ENCODE data around the gene SAMD14.
A peak's percentile ranks its signal among the peaks of the same experiment; 100 is the strongest.

SAMD14 gene

GRCh38 chr17:50135316-50136095, 5.5 kb upstream of the SAMD14 start:
- H3K27me3 Mint-ChIP-seq (ENCODE audit: low read depth) = peaks cover 10% of the 10 kb centered on the region
- H3K4me1 Mint-ChIP-seq (ENCODE audit: low read depth) = peaks cover 50% of the 10 kb centered on the region
- H3K36me3 Mint-ChIP-seq (ENCODE audit: low read depth) = peaks cover 62% of the 10 kb centered on the region
- no peaks in the 10 kb centered on the region for H3K9me3 Mint-ChIP-seq
- H3K27ac Mint-ChIP-seq = no peak overlapping the region
- H3K4me3 Mint-ChIP-seq = no peak overlapping the region

GRCh38 chr17:50134206-50135110, 4.5 kb upstream of the SAMD14 start:
- H3K4me3 Mint-ChIP-seq = no peak overlapping the region
- H3K27me3 Mint-ChIP-seq (ENCODE audit: low read depth) = peaks cover 10% of the 10 kb centered on the region
- H3K27ac Mint-ChIP-seq = no peak overlapping the region
- peaks cover 53% of the 10 kb centered on the region for H3K36me3 Mint-ChIP-seq (ENCODE audit: low read depth)
- peaks cover 42% of the 10 kb centered on the region for H3K4me1 Mint-ChIP-seq (ENCODE audit: low read depth)
- H3K9me3 Mint-ChIP-seq = no peaks in the 10 kb centered on the region

DNA sequence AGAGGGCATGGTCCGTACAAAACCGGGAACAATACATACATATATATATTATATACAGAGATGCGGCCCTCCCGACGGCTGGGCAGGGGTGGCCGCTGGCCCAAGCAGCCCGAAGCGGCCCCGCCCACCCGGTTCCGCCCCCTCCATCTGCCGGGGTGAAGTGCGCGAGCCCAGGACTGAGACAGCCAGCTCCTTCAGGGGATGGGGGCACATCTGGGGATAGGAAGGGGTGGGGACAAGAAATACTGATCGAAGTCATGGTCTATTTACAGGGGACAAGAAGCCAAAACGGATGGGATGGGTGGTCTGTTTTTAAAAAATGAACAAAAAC, 3.8 kb upstream of the SAMD14 start:
- H3K27me3 Mint-ChIP-seq (ENCODE audit: low read depth) = peaks cover 13% of the 10 kb centered on the region
- no peak overlapping the region for H3K27ac Mint-ChIP-seq
- peaks cover 43% of the 10 kb centered on the region for H3K4me1 Mint-ChIP-seq (ENCODE audit: low read depth)
- no peaks in the 10 kb centered on the region for H3K9me3 Mint-ChIP-seq
- peaks cover 46% of the 10 kb centered on the region for H3K36me3 Mint-ChIP-seq (ENCODE audit: low read depth)
- no peak overlapping the region for H3K4me3 Mint-ChIP-seq

GRCh38 chr17:50133028-50133768, 3.2 kb upstream of the SAMD14 start:
- Mint-ChIP-seq H3K27ac (no peak overlapping the region), H3K9me3 (no peaks in the 10 kb centered on the region), H3K4me3 (no peak overlapping the region), H3K27me3 (ENCODE audit: low read depth) (peaks cover 19% of the 10 kb centered on the region), H3K36me3 (ENCODE audit: low read depth) (peaks cover 45% of the 10 kb centered on the region), H3K4me1 (ENCODE audit: low read depth) (peaks cover 44% of the 10 kb centered on the region)

DNA sequence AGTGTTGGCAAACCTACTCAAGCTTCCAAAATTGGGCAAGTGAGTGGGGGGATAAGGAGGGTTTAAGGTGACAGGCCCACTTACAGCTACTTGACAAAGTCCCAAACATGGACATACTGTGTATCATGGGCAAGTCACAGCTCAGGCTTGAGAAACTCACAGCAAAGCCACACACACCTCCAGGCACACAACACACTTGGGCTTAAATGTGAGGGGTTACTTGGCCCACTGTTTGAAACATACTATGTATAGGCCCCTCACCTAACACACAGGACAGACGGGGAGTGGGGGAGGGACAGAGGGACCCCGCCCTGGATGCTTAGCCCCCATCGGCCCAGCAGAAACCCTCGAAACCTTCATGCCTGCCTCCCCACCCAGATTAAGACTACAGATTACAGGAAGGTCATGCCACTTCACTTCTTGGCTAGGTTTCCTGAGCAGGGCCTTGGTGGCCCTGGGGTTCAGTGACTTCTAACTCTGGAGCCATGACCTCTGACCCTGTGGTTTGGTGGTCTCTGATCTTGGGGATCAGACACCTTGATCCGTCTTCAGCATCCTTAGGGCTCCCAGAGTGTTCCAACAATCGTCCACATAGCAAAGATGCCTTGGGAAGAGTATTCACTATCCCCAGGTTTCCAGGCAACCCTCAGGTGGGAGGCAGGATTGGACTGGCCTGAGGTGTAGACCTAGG, 2.3 kb upstream of the SAMD14 start:
- Mint-ChIP-seq H3K4me3 (no peak overlapping the region), H3K36me3 (ENCODE audit: low read depth) (peaks cover 35% of the 10 kb centered on the region), H3K4me1 (ENCODE audit: low read depth) (peaks cover 40% of the 10 kb centered on the region)

DNA sequence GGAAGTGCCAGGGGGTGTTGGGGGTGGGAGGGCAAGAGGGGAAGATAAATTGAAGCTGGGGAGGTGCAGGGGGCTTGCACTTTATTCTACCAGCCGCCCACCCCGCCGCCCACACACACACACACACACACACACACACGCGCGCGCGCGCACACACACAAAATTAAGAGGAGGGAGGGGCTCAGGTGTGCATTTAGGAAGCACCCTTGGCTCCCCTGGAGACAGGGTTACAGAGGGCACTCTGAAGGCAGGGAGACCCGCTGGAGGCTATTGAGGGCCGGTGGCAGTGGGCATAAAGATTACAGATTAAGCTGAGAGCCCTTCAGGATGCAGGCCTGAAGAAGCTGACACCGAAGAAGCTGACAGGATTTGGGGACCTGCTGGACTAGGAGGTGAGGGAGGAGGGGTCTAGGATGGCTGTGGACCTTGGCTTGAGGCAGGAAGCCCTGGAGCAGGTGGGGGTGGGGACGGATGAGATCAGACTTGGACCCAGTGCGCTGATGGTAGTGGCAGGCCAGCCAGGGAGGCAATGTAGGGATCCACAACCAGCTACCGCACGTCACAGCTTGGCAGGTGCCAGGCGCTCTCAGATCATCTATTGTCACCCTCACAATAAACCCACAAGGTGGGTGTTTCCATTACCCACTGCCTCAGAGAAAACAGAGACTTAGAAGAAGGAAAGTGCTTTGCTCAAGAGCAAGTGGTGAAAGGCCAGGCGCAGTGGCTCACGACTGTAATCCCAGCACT, 772 bp upstream of the SAMD14 start:
- H3K27ac Mint-ChIP-seq = peak overlapping the region; percentile 57
- H3K4me3 Mint-ChIP-seq = peak overlapping the region; percentile 65
- peaks cover 30% of the 10 kb centered on the region for H3K27me3 Mint-ChIP-seq (ENCODE audit: low read depth)
- H3K4me1 Mint-ChIP-seq (ENCODE audit: low read depth) = peaks cover 34% of the 10 kb centered on the region
- no peaks in the 10 kb centered on the region for H3K9me3 Mint-ChIP-seq
- H3K36me3 Mint-ChIP-seq (ENCODE audit: low read depth) = peaks cover 25% of the 10 kb centered on the region

More for the DNA sequence above, 2.3 kb upstream of the SAMD14 start:
- Mint-ChIP-seq H3K27ac (no peak overlapping the region), H3K9me3 (no peaks in the 10 kb centered on the region), H3K27me3 (ENCODE audit: low read depth) (peaks cover 26% of the 10 kb centered on the region)

- no peaks in the 10 kb centered on the region for H3K9me3 Mint-ChIP-seq
- H3K4me3 Mint-ChIP-seq = peak overlapping the region; percentile 83
- H3K27ac Mint-ChIP-seq = no peak overlapping the region
- H3K27me3 Mint-ChIP-seq (ENCODE audit: low read depth) = peaks cover 36% of the 10 kb centered on the region
- H3K36me3 Mint-ChIP-seq (ENCODE audit: low read depth) = peaks cover 20% of the 10 kb centered on the region
- peaks cover 32% of the 10 kb centered on the region for H3K4me1 Mint-ChIP-seq (ENCODE audit: low read depth)
Measured at GRCh38 chr17:50129353-50129727, 620 bp downstream of the SAMD14 start.

GRCh38 chr17:50128441-50129352, 1.3 kb downstream of the SAMD14 start:
- Mint-ChIP-seq H3K36me3 (ENCODE audit: low read depth) (peaks cover 18% of the 10 kb centered on the region), H3K27ac (peak overlapping the region; percentile 31), H3K27me3 (ENCODE audit: low read depth) (peaks cover 36% of the 10 kb centered on the region), H3K4me3 (peak overlapping the region; percentile 85), H3K4me1 (ENCODE audit: low read depth) (peaks cover 32% of the 10 kb centered on the region), H3K9me3 (no peaks in the 10 kb centered on the region)

GRCh38 chr17:50127697-50128361, 2.1 kb downstream of the SAMD14 start:
- Mint-ChIP-seq H3K9me3 (no peaks in the 10 kb centered on the region), H3K27ac (no peak overlapping the region), H3K4me3 (no peak overlapping the region), H3K27me3 (ENCODE audit: low read depth) (peaks cover 36% of the 10 kb centered on the region), H3K36me3 (ENCODE audit: low read depth) (peaks cover 18% of the 10 kb centered on the region), H3K4me1 (ENCODE audit: low read depth) (peaks cover 32% of the 10 kb centered on the region)

DNA sequence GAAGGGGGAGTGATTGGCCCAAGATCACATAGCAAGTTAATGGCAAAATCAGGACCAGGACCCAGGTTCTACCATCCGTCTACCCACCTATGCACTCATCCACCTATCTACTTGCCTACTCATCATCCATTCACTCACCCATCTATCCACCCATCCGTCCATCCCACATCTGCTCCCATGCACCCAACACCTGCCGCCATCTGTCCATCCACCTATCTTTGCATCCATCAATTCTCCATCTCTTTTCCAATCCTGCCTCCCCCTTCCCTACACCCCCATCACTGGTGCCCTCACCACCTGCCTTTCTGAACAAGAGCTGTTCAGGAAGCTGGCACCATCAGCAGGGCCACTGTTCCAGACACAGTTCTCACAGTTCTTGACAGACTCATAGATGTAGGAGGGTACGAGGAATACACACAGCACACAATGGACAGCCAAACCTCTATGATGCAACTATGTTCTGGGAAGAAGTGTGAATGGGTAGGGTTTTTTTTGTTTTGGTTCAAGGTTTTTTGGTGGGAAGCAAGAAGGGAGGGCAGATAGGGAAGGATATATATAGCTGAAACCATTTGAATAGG, 4.5 kb downstream of the SAMD14 start:
- H3K36me3 Mint-ChIP-seq (ENCODE audit: low read depth) = peaks cover 6% of the 10 kb centered on the region
- H3K4me1 Mint-ChIP-seq (ENCODE audit: low read depth) = peaks cover 12% of the 10 kb centered on the region
- no peak overlapping the region for H3K27ac Mint-ChIP-seq
- peaks cover 48% of the 10 kb centered on the region for H3K27me3 Mint-ChIP-seq (ENCODE audit: low read depth)
- H3K4me3 Mint-ChIP-seq = no peak overlapping the region
- no peaks in the 10 kb centered on the region for H3K9me3 Mint-ChIP-seq

DNA sequence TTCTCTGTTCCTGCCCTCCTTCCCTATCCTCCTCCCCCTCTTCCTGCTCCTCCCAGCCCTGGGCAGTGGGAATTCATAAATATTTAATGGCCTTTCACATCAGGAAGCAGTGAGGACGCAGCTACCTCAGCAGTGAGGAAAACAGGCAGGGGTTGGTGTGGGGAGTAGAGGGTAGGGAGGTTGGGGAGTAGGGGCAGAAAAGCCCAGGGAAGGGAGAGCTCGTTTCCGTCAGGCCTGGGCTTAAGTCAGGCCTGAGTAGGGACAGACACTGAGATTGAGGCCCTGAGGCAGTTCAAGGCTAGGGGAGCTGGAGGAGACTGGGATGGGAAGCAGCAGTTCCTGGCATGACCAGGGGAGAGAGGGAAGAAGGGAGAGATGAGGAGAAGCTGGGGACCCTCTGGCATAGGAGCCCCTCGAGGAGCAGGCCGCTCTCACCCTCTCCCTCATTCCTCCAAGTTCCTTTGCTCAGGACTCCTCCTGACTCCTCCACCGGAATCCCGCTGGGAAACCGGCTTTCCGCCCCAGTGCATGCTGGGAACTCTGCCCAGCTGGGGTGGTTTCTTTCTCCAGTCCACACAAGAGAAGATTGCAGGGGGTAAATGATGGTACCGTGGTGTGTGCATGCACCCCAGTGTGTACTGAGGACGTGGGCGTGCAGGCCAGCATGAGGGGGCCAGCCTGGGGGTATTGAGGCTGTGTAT, 6.2 kb downstream of the SAMD14 start:
- Mint-ChIP-seq H3K27ac (no peak overlapping the region), H3K9me3 (no peaks in the 10 kb centered on the region), H3K4me1 (ENCODE audit: low read depth) (peaks cover 10% of the 10 kb centered on the region), H3K27me3 (ENCODE audit: low read depth) (peaks cover 60% of the 10 kb centered on the region), H3K4me3 (no peak overlapping the region), H3K36me3 (ENCODE audit: low read depth) (peaks cover 4% of the 10 kb centered on the region)

- H3K36me3 Mint-ChIP-seq (ENCODE audit: low read depth) = no peaks in the 10 kb centered on the region
- no peaks in the 10 kb centered on the region for H3K9me3 Mint-ChIP-seq
- no peak overlapping the region for H3K4me3 Mint-ChIP-seq
- no peak overlapping the region for H3K27ac Mint-ChIP-seq
- H3K27me3 Mint-ChIP-seq (ENCODE audit: low read depth) = peaks cover 59% of the 10 kb centered on the region
- H3K4me1 Mint-ChIP-seq (ENCODE audit: low read depth) = peaks cover 4% of the 10 kb centered on the region
Measured at GRCh38 chr17:50122945-50123344, 7.0 kb downstream of the SAMD14 start.
